Endothelial cell of umbilical vein (primary cell): ENCODE results near the gene NFATC2. TPM values are rescaled to one million over a fixed set of nuclear protein-coding genes. Genes with fewer than 3 reads are reported as not detected.
A peak's percentile ranks its signal among the peaks of the same experiment; 100 is the strongest.

Source experiments
- BruUV-seq: library from RNA; stranded (reverse); fragments of 400-500 nt; replicated peaks from 2 replicates; lab custom pipeline; 2021; lab: Mats Ljungman, UMichigan
- CTCF ChIA-PET: fragments of 300-600, 350-600 bp; sonication (Branson Sonifier 250); formaldehyde crosslinking; loops from one replicate; lab custom pipeline; 2021; ENCODE audit warnings: antibody characterized with exemption, inconsistent platforms; lab: Charles Lee
- POLR2A ChIA-PET: fragments of 300-600, 350-600 bp; sonication (Branson Sonifier 250); formaldehyde crosslinking; loops from one replicate; lab custom pipeline; 2021; ENCODE audit warnings: antibody characterized with exemption, inconsistent platforms; lab: Charles Lee
- DNase-seq: peaks from one replicate; pipeline ENCODE4 v3.0.0-alpha.2; 2011; ENCODE audit warnings: low read depth, low spot score
- FAIRE-seq: peaks from 2 replicates; lab custom pipeline; 2011; peaks lifted over from hg19 to GRCh38; lab: Jason Lieb, UNC
- H2AFZ ChIP-seq: 2 replicates; pipeline ENCODE4 v1.6.0; 2012; ENCODE audit warnings: low read depth, low read length, control low read depth, inconsistent platforms
- H3K27ac ChIP-seq: 2 replicates; pipeline ENCODE4 v1.5.1; 2011; ENCODE audit warnings: low read depth, mild to moderate bottlenecking, control low read depth, low read length, moderate library complexity; ENCODE audit not compliant: insufficient read depth
- H3K27me3 ChIP-seq, 2 experiments: 2 replicates each; pipeline versions ENCODE4 v1.6.0 to v1.6.1; 2011; ENCODE audit warnings: low read length in 2 of 2, mixed read lengths in 1 of 2; ENCODE audit not compliant: control insufficient read depth in 2 of 2, insufficient read depth in 2 of 2
- H3K36me3 ChIP-seq, 2 experiments: 2 replicates in 1 of 2; 3 replicates in 1 of 2; pipeline ENCODE4 v1.5.1; 2011; ENCODE audit warnings: low read length in 2 of 2, mild to moderate bottlenecking in 1 of 2, moderate library complexity in 1 of 2; ENCODE audit not compliant: control insufficient read depth in 2 of 2, insufficient read depth in 2 of 2; ENCODE audit errors: extremely low read depth in 1 of 2
- H3K4me1 ChIP-seq: 3 replicates; pipeline ENCODE4 v1.5.1; 2011; ENCODE audit warnings: mild to moderate bottlenecking, low read length; ENCODE audit not compliant: control insufficient read depth, insufficient read depth; ENCODE audit errors: extremely low read depth
- H3K4me2 ChIP-seq: 2 replicates; pipeline ENCODE4 v1.6.1; 2011; ENCODE audit warnings: low read length, control low read depth, mixed read lengths; ENCODE audit not compliant: insufficient read depth
- H3K4me3 ChIP-seq, 3 experiments: fragments of 200-600 bp in 1 of 3; sonication (generic), shearing (Covaris generic) in 1 of 3; replicated peaks in 1 of 3; 2 replicates each; pipeline ENCODE4 v1.5.1; 2011 to 2016; ENCODE audit warnings: control low read depth in 3 of 3, low read length in 3 of 3, mild to moderate bottlenecking in 2 of 3, inconsistent platforms in 1 of 3, low read depth in 1 of 3, moderate library complexity in 1 of 3; ENCODE audit not compliant: insufficient read depth in 1 of 3
- H3K79me2 ChIP-seq: 2 replicates; pipeline ENCODE4 v1.6.0; 2012; ENCODE audit warnings: low read length, inconsistent platforms; ENCODE audit not compliant: control insufficient read depth, insufficient read depth
- H3K9ac ChIP-seq: replicated peaks from 2 replicates; pipeline ENCODE3; 2011; ENCODE audit warnings: low read length, control low read depth; ENCODE audit not compliant: insufficient read depth; ENCODE audit errors: extremely low read depth
- H3K9me1 ChIP-seq: replicated peaks from 3 replicates; pipeline ENCODE4 v1.6.0; 2011; ENCODE audit warnings: mild to moderate bottlenecking, low read length; ENCODE audit not compliant: control insufficient read depth, insufficient read depth; ENCODE audit errors: extremely low read depth
- H3K9me3 ChIP-seq: replicated peaks from 2 replicates; pipeline ENCODE4 v1.5.1; 2012; ENCODE audit warnings: low read length, inconsistent platforms; ENCODE audit not compliant: control insufficient read depth, insufficient read depth
- H4K20me1 ChIP-seq: replicated peaks from 2 replicates; pipeline ENCODE3; 2011; ENCODE audit warnings: mild to moderate bottlenecking, low read length; ENCODE audit not compliant: control insufficient read depth, insufficient read depth; ENCODE audit errors: extremely low read depth
- EZH2 ChIP-seq: IDR thresholded peaks from 2 replicates; pipeline ENCODE4 v1.6.1; 2012; ENCODE audit warnings: borderline replicate concordance, low read depth, mild to moderate bottlenecking, moderate library complexity, low read length, inconsistent platforms; ENCODE audit not compliant: severe bottlenecking
- GATA2 ChIP-seq: IDR thresholded peaks from 2 replicates; pipeline ENCODE4 v1.7.0; 2011; ENCODE audit warnings: low read depth, mild to moderate bottlenecking, moderate library complexity, mixed read lengths, low read length; ENCODE audit not compliant: insufficient read length, insufficient read depth
- JUN ChIP-seq: IDR thresholded peaks from 2 replicates; pipeline ENCODE4 v1.6.1; 2011; ENCODE audit warnings: borderline replicate concordance, low read depth; ENCODE audit not compliant: insufficient read length, insufficient read depth
- POLR2A ChIP-seq: IDR thresholded peaks from 2 replicates; pipeline ENCODE4 v1.6.1; 2012; ENCODE audit warnings: low read depth, mild to moderate bottlenecking, control low read depth, low read length
- POLR2AphosphoS5 ChIP-seq: IDR thresholded peaks from 2 replicates; pipeline ENCODE4 v1.6.1; 2012; ENCODE audit warnings: low read depth, mild to moderate bottlenecking, control low read depth, low read length, moderate library complexity; ENCODE audit not compliant: insufficient read depth
- dilution Hi-C: fragments of 300-500 bp; cut with MboI; formaldehyde crosslinking; loops from one replicate; pipeline ENCODE4 v1.15.0; 2019; ENCODE audit warnings: low sequenced_read_pairs; ENCODE audit not compliant: extremely low pct_ligation_motif_present
- intact Hi-C: fragments of 100-400 bp; cut with micrococcal nuclease; formaldehyde crosslinking; loops from one replicate; pipeline ENCODE4 v1.10.0; 2022
- polyA plus RNA-seq, 4 experiments: library from polyadenylated mRNA; depleted of rRNA in 3 of 4; stranded (reverse) in 3 of 4; unstranded in 1 of 4; fragments of >200 nt; gene quantifications; 2 replicates each; pipeline versions ENCODE4 v1.2.1 to v1.2.3, GENCODE V29; 2011 to 2012; ENCODE audit warnings: missing spikeins in 1 of 4
- total RNA-seq: library from RNA; stranded (reverse); gene quantifications from 2 replicates; pipeline ENCODE4 v1.2.3, GENCODE V29; 2021

NFATC2 gene
- total and polyA plus RNA-seq, 2 donors (not counting 3 experiments of a cell fraction or from before 2014, with no cell fraction given) = 3.1 to 13.0 TPM

- Histone ChIP-seq H3K4me3 (no peak overlapping the region), H3K9me1 (no peaks in the 10 kb centered on the region), H3K79me2 (no peaks in the 10 kb centered on the region), H3K4me2 (no peak overlapping the region), H4K20me1 (no peaks in the 10 kb centered on the region), H2AFZ (no peak overlapping the region), H3K9me3 (no peaks in the 10 kb centered on the region), H3K9ac (no peak overlapping the region), H3K27me3 (no peaks in the 10 kb centered on the region), H3K4me1 (peaks cover 9% of the 10 kb centered on the region), H3K36me3 (peaks cover 0 to 2% of the 10 kb centered on the region in 2 experiments), H3K27ac (no peak overlapping the region)
- dilution Hi-C loops (no loop called here), intact Hi-C loops (no loop called here)
- TF ChIP-seq POLR2AphosphoS5 (no peak), GATA2 (no peak), POLR2A (no peak)
- no TSS peak for BruUV-seq
- ChIA-PET POLR2A (no interaction called here), CTCF (interaction anchor here (1.2 to 2.2 kb wide), 2 partner anchors 23 to 109 kb away, joined by 3 to 8 read pairs; no protein-coding TSS in a partner anchor)
- no peak for DNase-seq
- peak; percentile 74 for FAIRE-seq
Measured at GRCh38 chr20:51486197-51487005, 56.1 kb downstream of the NFATC2 start.

DNA sequence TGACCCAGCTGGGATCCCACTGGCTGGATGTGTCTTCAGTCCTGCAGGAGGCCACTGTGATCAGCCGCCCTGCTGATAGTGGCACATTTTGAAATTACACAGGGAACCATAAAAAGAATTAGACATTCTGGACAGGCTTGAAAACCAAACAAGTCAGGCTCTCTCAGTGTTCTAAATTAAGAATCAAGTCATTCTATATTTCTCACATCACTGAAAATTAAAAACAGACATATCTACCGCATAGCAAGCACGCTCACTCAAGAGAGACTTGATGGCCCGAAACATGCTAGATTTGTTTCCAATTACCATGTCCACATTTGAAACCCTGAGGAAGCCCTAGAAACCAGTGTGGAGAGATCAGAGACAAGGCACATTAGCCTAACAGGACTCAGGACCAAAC is 57.7 kb downstream of the NFATC2 start:
- Histone ChIP-seq H4K20me1 (no peaks in the 10 kb centered on the region), H3K4me1 (peaks cover 7% of the 10 kb centered on the region), H3K9ac (no peak overlapping the region), H3K27ac (no peak overlapping the region), H3K4me2 (no peak overlapping the region), H3K36me3 (peaks cover 0 to 2% of the 10 kb centered on the region in 2 experiments), H3K79me2 (no peaks in the 10 kb centered on the region), H3K4me3 (no peak overlapping the region), H3K27me3 (no peaks in the 10 kb centered on the region), H3K9me3 (no peaks in the 10 kb centered on the region), H3K9me1 (no peaks in the 10 kb centered on the region), H2AFZ (no peak overlapping the region)
- POLR2A ChIA-PET = no interaction called here
- dilution Hi-C loops = no loop called here
- intact Hi-C loops = no loop called here
- FAIRE-seq (no peak), DNase-seq (no peak)
- no peak for TF ChIP-seq JUN
- TF ChIP-seq POLR2AphosphoS5 = no peak
- no peak for TF ChIP-seq EZH2
- CTCF ChIA-PET = no interaction called here
- BruUV-seq = no TSS peak
